K562 (cell line): ENCODE results near the gene TMEM150A. TPM values are rescaled to one million over a fixed set of nuclear protein-coding genes. Genes with fewer than 3 reads are reported as not detected.

Source experiments
- CBX1 ChIP-seq: sonication (generic); IDR thresholded peaks from 2 replicates; pipeline ENCODE4 v1.6.1; 2016; ENCODE audit warnings: antibody characterized with exemption, low read depth, mild to moderate bottlenecking
- ERF ChIP-seq: fragments of 450-650 bp; formaldehyde crosslinking; IDR thresholded peaks from 2 replicates; pipeline ENCODE4 v1.4.0; 2020; ENCODE audit warnings: mild to moderate bottlenecking, mixed read lengths
- GTF2F1 ChIP-seq: IDR thresholded peaks from 2 replicates; pipeline ENCODE4 v1.6.1; 2011; ENCODE audit warnings: low read depth, low read length, improper control_type of control experiment
- MAZ ChIP-seq, 2 experiments: fragments of 450-650 bp in 1 of 2; sonication (generic) in 1 of 2; formaldehyde crosslinking; IDR thresholded peaks in 1 of 2; conservative IDR thresholded peaks in 1 of 2; 2 replicates each; pipeline versions ENCODE4 v1.4.0 to v1.5.0; 2020; ENCODE audit warnings: mild to moderate bottlenecking in 1 of 2, missing genetic modification reagents in 1 of 2
- MTA3 ChIP-seq: fragments of 450-650 bp; formaldehyde crosslinking; IDR thresholded peaks from 2 replicates; pipeline ENCODE4 v1.6.1; 2017; ENCODE audit warnings: mild to moderate bottlenecking, borderline replicate concordance
- NUFIP1 ChIP-seq: fragments of 450-650 bp; IDR thresholded peaks from 2 replicates; pipeline ENCODE4 v1.6.1; 2018; ENCODE audit not compliant: partially characterized antibody
- TAF1 ChIP-seq: IDR thresholded peaks from 2 replicates; pipeline ENCODE4 v1.6.1; 2011; ENCODE audit warnings: mild to moderate bottlenecking, low read length, moderate library complexity; ENCODE audit not compliant: insufficient read depth, control insufficient read depth, severe bottlenecking; ENCODE audit errors: extremely low read depth
- TEAD1 ChIP-seq, 2 experiments: fragments of 450-650 bp in 1 of 2; sonication (generic) in 1 of 2; formaldehyde crosslinking; IDR thresholded peaks; 2 replicates each; pipeline versions ENCODE4 v1.4.0 to v1.8.0; 2020 to 2022; ENCODE audit warnings: mild to moderate bottlenecking in 2 of 2, missing genetic modification reagents in 1 of 2
- YY1 ChIP-seq, 3 experiments: IDR thresholded peaks; 2 replicates each; pipeline ENCODE4 v1.6.1; 2011; ENCODE audit warnings: low read length in 2 of 3, mild to moderate bottlenecking in 2 of 3, moderate library complexity in 2 of 3, borderline replicate concordance in 1 of 3, control low read depth in 1 of 3, low read depth in 1 of 3; ENCODE audit not compliant: insufficient read depth in 3 of 3, insufficient replicate concordance in 2 of 3, control insufficient read depth in 1 of 3, insufficient read length in 1 of 3; ENCODE audit errors: extremely low read depth in 1 of 3
- ZEB2 ChIP-seq: fragments of 450-650 bp; IDR thresholded peaks from 2 replicates; pipeline ENCODE4 v1.6.1; 2016
- ZFX ChIP-seq: sonication (generic); formaldehyde crosslinking; IDR thresholded peaks from 2 replicates; pipeline ENCODE4 v1.8.0; 2022; ENCODE audit warnings: mild to moderate bottlenecking, missing genetic modification reagents, moderate library complexity
- ZNF224 ChIP-seq: sonication (generic); formaldehyde crosslinking; IDR thresholded peaks from 2 replicates; pipeline ENCODE4 v1.8.0; 2022; ENCODE audit warnings: mild to moderate bottlenecking, missing genetic modification reagents
- ZNF263 ChIP-seq: sonication (generic); formaldehyde crosslinking; IDR thresholded peaks from 2 replicates; pipeline ENCODE4 v1.8.0; 2022; ENCODE audit warnings: mild to moderate bottlenecking, missing genetic modification reagents, borderline replicate concordance
- ZNF324 ChIP-seq: fragments of 250-450 bp; sonication (Bioruptor Pico); IDR thresholded peaks from 2 replicates; pipeline ENCODE4 v1.4.0; 2020; ENCODE audit warnings: mild to moderate bottlenecking
- polyA plus RNA-seq, 8 experiments: library from polyadenylated mRNA; depleted of rRNA in 4 of 8; stranded (reverse) in 5 of 8; unstranded in 3 of 8; fragments of >200 nt; fragmentation: Nextera tagmentation in 2 of 8; fragmentation: Illumina TruSeq in 1 of 8; extraction: Ambion mirVana in 2 of 8; extraction: Trizol in 1 of 8; gene quantifications; 2 replicates each; pipeline versions ENCODE4 v1.2.1 to v1.2.3, GENCODE V29; 2011 to 2014; ENCODE audit warnings: inconsistent platforms in 1 of 8, missing spikeins in 1 of 8
- total RNA-seq, 7 experiments: library from RNA; depleted of rRNA in 6 of 7; stranded (reverse); fragments of >200 nt in 6 of 7; fragmentation: Illumina TruSeq in 2 of 7; extraction: Trizol in 2 of 7; gene quantifications; 2 replicates each; pipeline versions ENCODE4 v1.2.1 to v1.2.3, GENCODE V29; 2011 to 2021; ENCODE audit warnings: low replicate concordance in 1 of 7
- TF ChIP-seq, protein P1 (sequence below): fragments of 250-450 bp; sonication (Bioruptor Pico); IDR thresholded peaks from 2 replicates; pipeline ENCODE4 v1.5.0; 2022; ENCODE audit warnings: mild to moderate bottlenecking
- TF ChIP-seq, protein P2 (sequence below), 2 experiments: IDR thresholded peaks; 2 replicates each; pipeline ENCODE4 v1.6.1; 2012; ENCODE audit warnings: improper control_type of control experiment in 2 of 2, low read depth in 2 of 2, low read length in 2 of 2, borderline replicate concordance in 1 of 2
- TF ChIP-seq, protein P3 (sequence below): sonication (generic); formaldehyde crosslinking; IDR thresholded peaks from 2 replicates; pipeline ENCODE4 v1.8.0; 2022; ENCODE audit warnings: missing genetic modification reagents, mild to moderate bottlenecking, borderline replicate concordance

TMEM150A gene
- total and polyA plus RNA-seq, 9 of the 15 experiments (the other 6 are each of a cell fraction or from before 2014, with no cell fraction given) = 3.9 to 17.1 (median 8.4) TPM

DNA sequence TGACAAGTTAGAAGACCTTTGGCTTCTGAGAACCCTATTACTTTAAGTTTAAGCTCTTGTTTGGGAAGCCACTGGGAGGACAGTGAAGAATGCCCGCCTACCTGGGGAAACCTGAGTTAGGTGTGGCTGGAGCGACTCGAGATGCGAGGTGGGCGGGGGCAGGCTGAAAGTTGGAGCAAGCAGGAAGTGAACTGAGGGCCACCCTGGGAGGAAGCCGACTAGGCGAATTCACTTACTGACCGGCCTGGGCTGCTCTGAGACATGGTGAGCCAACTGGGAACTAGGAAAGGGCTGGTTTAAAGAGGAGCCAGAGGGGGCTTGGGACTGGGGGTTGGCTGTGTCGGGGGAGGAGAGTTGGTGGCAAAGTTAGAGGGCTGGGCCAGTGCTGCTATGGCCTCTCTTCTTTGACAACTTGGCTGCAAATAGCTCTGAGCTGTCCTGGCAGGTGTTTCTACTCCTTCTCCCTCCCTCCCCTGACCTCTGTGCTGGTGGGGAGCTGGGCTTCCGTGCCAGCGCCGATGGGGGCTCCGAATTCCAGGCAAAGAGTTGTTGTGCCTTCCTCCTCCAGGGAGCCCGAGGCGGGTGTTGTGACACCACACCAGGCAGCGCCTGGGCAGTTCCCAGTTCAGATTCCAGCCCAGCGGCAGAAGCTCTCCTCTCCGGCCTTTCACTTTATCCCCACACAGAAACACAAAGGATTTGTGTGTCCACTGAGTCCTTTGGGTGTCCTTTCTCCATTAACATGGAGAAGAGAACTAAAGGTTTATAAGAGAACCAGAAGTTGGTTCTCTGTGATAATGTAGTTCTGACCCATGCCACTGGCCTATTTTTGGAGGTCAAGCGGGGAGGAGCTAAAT, 24.9 kb downstream of the TMEM150A start, which contains the start of gene VAMP8 (continued):
- TF ChIP-seq MTA3 (no peak), TAF1 (peak; percentile 78), NUFIP1 (no peak), GTF2F1 (no peak), CBX1 (no peak), ZNF324 (CRISPR knock-in tag) (0 out of 2 replicates have a peak, but pooled peaks have one; percentile 7), ZNF263 (no peak; the same call in 1 of the 2 replicates), ERF (CRISPR knock-in tag) (0 out of 2 replicates have a peak, but pooled peaks have one; percentile 39), MAZ (CRISPR knock-in tag; conservative IDR thresholded peaks at IDR 0.05 in 1 of 2, IDR thresholded peaks at IDR 0.05 in 1 of 2) (peak; percentile 17 to 64; a peak in 2 of 4 replicates), ZFX (CRISPR knock-in tag) (peak; percentile 31), ZNF224 (no peak), ZEB2 (peak; percentile 86), TEAD1 (CRISPR knock-in tag; IDR thresholded peaks at IDR 0.05) (peak in 1 of 2 experiments; percentile 21; a peak in 1 of 4 replicates), YY1 (IDR thresholded peaks at IDR 0.05; ENCODE audit: borderline replicate concordance in 1 of 3, control insufficient read depth in 1 of 3, extremely low read depth in 1 of 3, insufficient read depth in 3 of 3, insufficient read length in 1 of 3, insufficient replicate concordance in 2 of 3, low read depth in 1 of 3, low read length in 2 of 3) (peak in 2 of 3 experiments; percentile 43 to 59)
- TF ChIP-seq, protein P1, sequence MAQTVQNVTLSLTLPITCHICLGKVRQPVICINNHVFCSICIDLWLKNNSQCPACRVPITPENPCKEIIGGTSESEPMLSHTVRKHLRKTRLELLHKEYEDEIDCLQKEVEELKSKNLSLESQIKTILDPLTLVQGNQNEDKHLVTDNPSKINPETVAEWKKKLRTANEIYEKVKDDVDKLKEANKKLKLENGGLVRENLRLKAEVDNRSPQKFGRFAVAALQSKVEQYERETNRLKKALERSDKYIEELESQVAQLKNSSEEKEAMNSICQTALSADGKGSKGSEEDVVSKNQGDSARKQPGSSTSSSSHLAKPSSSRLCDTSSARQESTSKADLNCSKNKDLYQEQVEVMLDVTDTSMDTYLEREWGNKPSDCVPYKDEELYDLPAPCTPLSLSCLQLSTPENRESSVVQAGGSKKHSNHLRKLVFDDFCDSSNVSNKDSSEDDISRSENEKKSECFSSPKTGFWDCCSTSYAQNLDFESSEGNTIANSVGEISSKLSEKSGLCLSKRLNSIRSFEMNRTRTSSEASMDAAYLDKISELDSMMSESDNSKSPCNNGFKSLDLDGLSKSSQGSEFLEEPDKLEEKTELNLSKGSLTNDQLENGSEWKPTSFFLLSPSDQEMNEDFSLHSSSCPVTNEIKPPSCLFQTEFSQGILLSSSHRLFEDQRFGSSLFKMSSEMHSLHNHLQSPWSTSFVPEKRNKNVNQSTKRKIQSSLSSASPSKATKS = 0 out of 2 replicates have a peak, but pooled peaks have one; percentile 70
- TF ChIP-seq, protein P2, sequence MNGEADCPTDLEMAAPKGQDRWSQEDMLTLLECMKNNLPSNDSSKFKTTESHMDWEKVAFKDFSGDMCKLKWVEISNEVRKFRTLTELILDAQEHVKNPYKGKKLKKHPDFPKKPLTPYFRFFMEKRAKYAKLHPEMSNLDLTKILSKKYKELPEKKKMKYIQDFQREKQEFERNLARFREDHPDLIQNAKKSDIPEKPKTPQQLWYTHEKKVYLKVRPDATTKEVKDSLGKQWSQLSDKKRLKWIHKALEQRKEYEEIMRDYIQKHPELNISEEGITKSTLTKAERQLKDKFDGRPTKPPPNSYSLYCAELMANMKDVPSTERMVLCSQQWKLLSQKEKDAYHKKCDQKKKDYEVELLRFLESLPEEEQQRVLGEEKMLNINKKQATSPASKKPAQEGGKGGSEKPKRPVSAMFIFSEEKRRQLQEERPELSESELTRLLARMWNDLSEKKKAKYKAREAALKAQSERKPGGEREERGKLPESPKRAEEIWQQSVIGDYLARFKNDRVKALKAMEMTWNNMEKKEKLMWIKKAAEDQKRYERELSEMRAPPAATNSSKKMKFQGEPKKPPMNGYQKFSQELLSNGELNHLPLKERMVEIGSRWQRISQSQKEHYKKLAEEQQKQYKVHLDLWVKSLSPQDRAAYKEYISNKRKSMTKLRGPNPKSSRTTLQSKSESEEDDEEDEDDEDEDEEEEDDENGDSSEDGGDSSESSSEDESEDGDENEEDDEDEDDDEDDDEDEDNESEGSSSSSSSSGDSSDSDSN (IDR thresholded peaks at IDR 0.05; ENCODE audit: borderline replicate concordance in 1 of 2, low read depth in 2 of 2, low read length in 2 of 2) = 0 out of 4 replicates have a peak, but pooled peaks of 1 of the 2 experiments have one; percentile 48
- TF ChIP-seq, protein P3, sequence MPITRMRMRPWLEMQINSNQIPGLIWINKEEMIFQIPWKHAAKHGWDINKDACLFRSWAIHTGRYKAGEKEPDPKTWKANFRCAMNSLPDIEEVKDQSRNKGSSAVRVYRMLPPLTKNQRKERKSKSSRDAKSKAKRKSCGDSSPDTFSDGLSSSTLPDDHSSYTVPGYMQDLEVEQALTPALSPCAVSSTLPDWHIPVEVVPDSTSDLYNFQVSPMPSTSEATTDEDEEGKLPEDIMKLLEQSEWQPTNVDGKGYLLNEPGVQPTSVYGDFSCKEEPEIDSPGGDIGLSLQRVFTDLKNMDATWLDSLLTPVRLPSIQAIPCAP (CRISPR knock-in tag) = no peak
